IMR-90 (cell line): ENCODE data around the gene TIMM50. TPM values are rescaled to one million over a fixed set of nuclear protein-coding genes. Genes with fewer than 3 reads are reported as not detected.

Source experiments
- ATAC-seq: fragments of 200-7000 bp; cut with Tn5 transposase; 2 replicates; pipeline ENCODE4 v1.9.1; 2020; ENCODE audit warnings: low read depth, mild to moderate bottlenecking, moderate library complexity
- BruUV-seq: library from RNA; stranded (reverse); fragments of 400-500 nt; replicated peaks from 2 replicates; lab custom pipeline; 2021; lab: Mats Ljungman, UMichigan
- CTCF ChIA-PET: fragments of 300-600 bp; formaldehyde crosslinking; extraction: SDS; loops from one replicate; lab custom pipeline; 2021; ENCODE audit warnings: antibody characterized with exemption; lab: Yijun Ruan, JAX
- POLR2A ChIA-PET: fragments of 300-600 bp; sonication (Branson Sonifier 250); formaldehyde crosslinking; loops from one replicate; lab custom pipeline; 2022; ENCODE audit warnings: antibody characterized with exemption; ENCODE audit not compliant: unreplicated experiment; lab: Charles Lee
- DNase-seq: peaks from one replicate; pipeline ENCODE4 v3.0.0; 2013
- H2AFZ ChIP-seq: replicated peaks from 2 replicates; pipeline ENCODE3; 2013; ENCODE audit warnings: low read length, mild to moderate bottlenecking; ENCODE audit not compliant: poor library complexity
- H2AK5ac ChIP-seq: 2 replicates; pipeline ENCODE4 v1.6.1; 2013; ENCODE audit warnings: low read depth, low read length, inconsistent platforms
- H2AK9ac ChIP-seq: replicated peaks from 2 replicates; pipeline ENCODE3; 2013; ENCODE audit warnings: mild to moderate bottlenecking, low read depth, low read length, moderate library complexity; ENCODE audit not compliant: poor library complexity
- H2BK120ac ChIP-seq: 2 replicates; pipeline ENCODE4 v1.6.1; 2013; ENCODE audit warnings: low read depth, low read length, inconsistent platforms
- H2BK15ac ChIP-seq: 3 replicates; pipeline ENCODE4 v1.6.1; 2013; ENCODE audit warnings: low read depth, low read length, inconsistent platforms
- H2BK20ac ChIP-seq: 2 replicates; pipeline ENCODE4 v1.6.1; 2013; ENCODE audit warnings: low read depth, mild to moderate bottlenecking, inconsistent platforms, low read length, moderate library complexity
- H2BK5ac ChIP-seq: 2 replicates; pipeline ENCODE4 v1.6.1; 2013; ENCODE audit warnings: mild to moderate bottlenecking, low read depth, low read length, inconsistent platforms; ENCODE audit not compliant: poor library complexity, severe bottlenecking
- H3K14ac ChIP-seq: replicated peaks from 2 replicates; pipeline ENCODE4 v1.6.1; 2013; ENCODE audit warnings: low read depth, low read length, inconsistent platforms
- H3K18ac ChIP-seq: 2 replicates; pipeline ENCODE4 v1.6.1; 2013; ENCODE audit warnings: low read depth, low read length, control low read depth
- H3K23ac ChIP-seq: 2 replicates; pipeline ENCODE4 v1.6.1; 2013; ENCODE audit warnings: low read depth, low read length, inconsistent platforms
- H3K27ac ChIP-seq: 2 replicates; pipeline ENCODE4 v1.5.1; 2013; ENCODE audit warnings: mild to moderate bottlenecking, control low read depth, low read length; ENCODE audit not compliant: insufficient read depth
- H3K27me3 ChIP-seq: 2 replicates; pipeline ENCODE4 v1.6.1; 2013; ENCODE audit warnings: low read length; ENCODE audit not compliant: control insufficient read depth, insufficient read depth
- H3K36me3 ChIP-seq: 2 replicates; pipeline ENCODE4 v1.6.1; 2013; ENCODE audit warnings: low read length, mixed read lengths; ENCODE audit not compliant: control insufficient read depth, insufficient read depth
- H3K4ac ChIP-seq: 2 replicates; pipeline ENCODE4 v1.6.1; 2013; ENCODE audit warnings: low read depth, low read length, inconsistent platforms
- H3K4me1 ChIP-seq: 2 replicates; pipeline ENCODE4 v1.6.1; 2013; ENCODE audit warnings: low read length, mixed read lengths; ENCODE audit not compliant: control insufficient read depth, insufficient read depth
- H3K4me2 ChIP-seq: 2 replicates; pipeline ENCODE4 v1.6.1; 2013; ENCODE audit warnings: low read depth, mild to moderate bottlenecking, control low read depth, low read length, moderate library complexity
- H3K4me3 ChIP-seq: 2 replicates; pipeline ENCODE4 v1.5.1; 2013; ENCODE audit warnings: low read depth, mild to moderate bottlenecking, control low read depth, low read length, moderate library complexity; ENCODE audit not compliant: insufficient read depth
- H3K56ac ChIP-seq: 2 replicates; pipeline ENCODE4 v1.6.1; 2013; ENCODE audit warnings: low read length, inconsistent platforms; ENCODE audit not compliant: insufficient read depth; ENCODE audit errors: extremely low read depth
- H3K79me1 ChIP-seq, 2 experiments: 2 replicates each; pipeline ENCODE4 v1.6.1; 2013; ENCODE audit warnings: low read length in 2 of 2, inconsistent platforms in 1 of 2, low read depth in 1 of 2
- H3K9ac ChIP-seq: 2 replicates; pipeline ENCODE4 v1.6.1; 2013; ENCODE audit warnings: low read depth, low read length, control low read depth
- H3K9me1 ChIP-seq: 2 replicates; pipeline ENCODE4 v1.6.1; 2013; ENCODE audit warnings: low read length, inconsistent platforms; ENCODE audit not compliant: insufficient read depth
- H3K9me3 ChIP-seq: 2 replicates; pipeline ENCODE4 v1.6.1; 2013; ENCODE audit warnings: low read length; ENCODE audit not compliant: control insufficient read depth, insufficient read depth
- H4K20me1 ChIP-seq: 2 replicates; pipeline ENCODE4 v1.6.1; 2013; ENCODE audit warnings: low read length, inconsistent platforms; ENCODE audit not compliant: insufficient read depth
- H4K5ac ChIP-seq: 2 replicates; pipeline ENCODE4 v1.6.1; 2013; ENCODE audit warnings: mild to moderate bottlenecking, low read depth, low read length, control low read depth
- H4K8ac ChIP-seq, 2 experiments: 2 replicates each; pipeline ENCODE4 v1.6.1; 2013; ENCODE audit warnings: low read depth in 2 of 2, low read length in 2 of 2, control low read depth in 1 of 2, inconsistent platforms in 1 of 2
- H4K91ac ChIP-seq: 2 replicates; pipeline ENCODE4 v1.6.1; 2013; ENCODE audit warnings: low read depth, low read length, inconsistent platforms; ENCODE audit not compliant: insufficient read depth
- FOS ChIP-seq: fragments of 150-350 bp; IDR thresholded peaks from 2 replicates; pipeline ENCODE4 v1.6.1; 2016; ENCODE audit warnings: low read depth, low read length
- MAFK ChIP-seq: IDR thresholded peaks from 2 replicates; pipeline ENCODE4 v1.6.1; 2012; ENCODE audit warnings: low read depth, low read length, improper control_type of control experiment
- MXI1 ChIP-seq: IDR thresholded peaks from 2 replicates; pipeline ENCODE4 v1.6.1; 2012; ENCODE audit warnings: low read depth, mild to moderate bottlenecking, low read length, moderate library complexity, borderline replicate concordance
- WGBS, 2 experiments: methylation state at CpG; one replicate each; pipeline versions ENCODE4 v1.1.5 to v1.1.7; 2013; ENCODE audit warnings: missing lambda C conversion rate in 2 of 2; ENCODE audit not compliant: insufficient read length in 1 of 2; ENCODE audit errors: extremely low coverage in 2 of 2; 5-methylcytosine and 5-hydroxymethylcytosine counted together
- dilution Hi-C: fragments of 300-500 bp; cut with HindIII; formaldehyde crosslinking; loops from one replicate; pipeline ENCODE4 v1.14.3; 2018; ENCODE audit warnings: low sequenced_read_pairs; ENCODE audit not compliant: unreplicated experiment
- in situ Hi-C: fragments of 300-500 bp; cut with MboI; formaldehyde crosslinking; loops from 3 replicates; pipeline ENCODE4 v1.14.3; 2019; ENCODE audit warnings: low sequenced_read_pairs, inconsistent platforms, mixed read lengths
- intact Hi-C: fragments of 100-400 bp; cut with micrococcal nuclease; formaldehyde crosslinking; loops from 2 replicates; pipeline ENCODE4 v1.10.0; 2022
- polyA plus RNA-seq, 3 experiments: library from polyadenylated mRNA; depleted of rRNA; stranded (reverse); fragments of >200 nt; gene quantifications; 2 replicates each; pipeline ENCODE4 v1.2.3, GENCODE V29; 2012; ENCODE audit warnings: low replicate concordance in 1 of 3
- total RNA-seq: library from RNA; depleted of rRNA; stranded (reverse); fragments of >200 nt; gene quantifications from 2 replicates; pipeline ENCODE4 v1.2.3, GENCODE V29; 2012
- TF ChIP-seq, protein P1 (sequence below): fragments of 150-350 bp; IDR thresholded peaks from 2 replicates; pipeline ENCODE4 v1.6.1; 2017; ENCODE audit warnings: mild to moderate bottlenecking, antibody characterized with exemption, low read length, low read depth

The TIMM50 gene
- total and polyA plus RNA-seq, 2 of the 4 experiments (the other 2 are of a cell fraction): 52.0 to 76.8 TPM

GRCh38 chr19:39469036-39469435, 11.6 kb upstream of the TIMM50 start:
- Histone ChIP-seq H2AK9ac (no peak overlapping the region), H2AK5ac (no peak overlapping the region), H2BK5ac (no peak overlapping the region), H3K4me3 (no peak overlapping the region), H3K23ac (no peak overlapping the region), H2BK20ac (no peak overlapping the region), H3K4ac (no peak overlapping the region), H3K9ac (no peak overlapping the region), H4K8ac (no peak overlapping the region), H2BK15ac (no peak overlapping the region), H3K56ac (no peak overlapping the region), H2AFZ (no peak overlapping the region), H4K5ac (no peak overlapping the region), H3K36me3 (peaks cover 89% of the 10 kb centered on the region), H2BK120ac (no peak overlapping the region), H3K27ac (no peak overlapping the region), H3K14ac (no peak overlapping the region), H4K20me1 (peaks cover 24% of the 10 kb centered on the region), H3K4me2 (no peak overlapping the region), H3K18ac (no peak overlapping the region), H3K9me1 (peaks cover 2% of the 10 kb centered on the region; the same call in 1 of the 2 replicates), H3K27me3 (no peaks in the 10 kb centered on the region), H4K91ac (no peak overlapping the region), H3K4me1 (no peaks in the 10 kb centered on the region), H3K9me3 (no peaks in the 10 kb centered on the region), H3K79me1 (peaks cover 15 to 20% of the 10 kb centered on the region in 2 experiments; a peak in 3 of 4 replicates)
- no TSS peak for BruUV-seq
- WGBS, 2 experiments: 92% methylated on average over 7 of the region's 11 CpGs; no CpG with 5 or more reads in 1 of the 2 experiments
- dilution Hi-C loops: no loop called here
- ChIA-PET POLR2A (no interaction called here), CTCF (no interaction called here)
- intact Hi-C loops: no loop called here
- in situ Hi-C loops: no loop called here
- TF ChIP-seq FOS (no peak), MAFK (no peak), MXI1 (no peak)
- TF ChIP-seq, protein P1, sequence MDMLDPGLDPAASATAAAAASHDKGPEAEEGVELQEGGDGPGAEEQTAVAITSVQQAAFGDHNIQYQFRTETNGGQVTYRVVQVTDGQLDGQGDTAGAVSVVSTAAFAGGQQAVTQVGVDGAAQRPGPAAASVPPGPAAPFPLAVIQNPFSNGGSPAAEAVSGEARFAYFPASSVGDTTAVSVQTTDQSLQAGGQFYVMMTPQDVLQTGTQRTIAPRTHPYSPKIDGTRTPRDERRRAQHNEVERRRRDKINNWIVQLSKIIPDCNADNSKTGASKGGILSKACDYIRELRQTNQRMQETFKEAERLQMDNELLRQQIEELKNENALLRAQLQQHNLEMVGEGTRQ: no peak
- DNase-seq (no peak), ATAC-seq (no peak)
